Measurements from ENCODE around the gene ANO2.

DNA sequence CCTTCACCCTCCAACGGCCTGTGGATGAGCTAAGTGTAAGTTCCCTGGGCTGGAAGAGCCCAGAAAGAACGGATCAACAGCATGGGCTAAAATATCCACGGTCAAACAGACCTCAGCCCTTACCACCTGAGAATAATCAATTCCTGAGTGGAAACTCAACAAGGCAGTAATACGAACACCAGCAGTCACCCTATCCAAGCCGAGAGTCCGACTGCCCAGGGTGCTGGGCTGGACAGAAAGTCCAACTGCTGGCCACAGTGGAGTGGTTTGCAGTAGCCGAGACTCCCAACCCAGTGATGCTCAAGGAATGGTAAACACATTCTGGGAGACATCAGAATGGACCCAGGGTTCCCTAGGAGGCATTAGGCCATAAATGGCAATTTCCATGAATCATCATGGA, 36.8 kb downstream of the ANO2 start:
- TF ChIP-seq, protein P1, sequence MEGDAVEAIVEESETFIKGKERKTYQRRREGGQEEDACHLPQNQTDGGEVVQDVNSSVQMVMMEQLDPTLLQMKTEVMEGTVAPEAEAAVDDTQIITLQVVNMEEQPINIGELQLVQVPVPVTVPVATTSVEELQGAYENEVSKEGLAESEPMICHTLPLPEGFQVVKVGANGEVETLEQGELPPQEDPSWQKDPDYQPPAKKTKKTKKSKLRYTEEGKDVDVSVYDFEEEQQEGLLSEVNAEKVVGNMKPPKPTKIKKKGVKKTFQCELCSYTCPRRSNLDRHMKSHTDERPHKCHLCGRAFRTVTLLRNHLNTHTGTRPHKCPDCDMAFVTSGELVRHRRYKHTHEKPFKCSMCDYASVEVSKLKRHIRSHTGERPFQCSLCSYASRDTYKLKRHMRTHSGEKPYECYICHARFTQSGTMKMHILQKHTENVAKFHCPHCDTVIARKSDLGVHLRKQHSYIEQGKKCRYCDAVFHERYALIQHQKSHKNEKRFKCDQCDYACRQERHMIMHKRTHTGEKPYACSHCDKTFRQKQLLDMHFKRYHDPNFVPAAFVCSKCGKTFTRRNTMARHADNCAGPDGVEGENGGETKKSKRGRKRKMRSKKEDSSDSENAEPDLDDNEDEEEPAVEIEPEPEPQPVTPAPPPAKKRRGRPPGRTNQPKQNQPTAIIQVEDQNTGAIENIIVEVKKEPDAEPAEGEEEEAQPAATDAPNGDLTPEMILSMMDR (conservative IDR thresholded peaks at IDR 0.05; ENCODE audit: low read depth, low read length) = no peak
- TF ChIP-seq EZH2phosphoT487 (IDR thresholded peaks at IDR 0.05; ENCODE audit: borderline replicate concordance, low read length) (no peak), EZH2 (IDR thresholded peaks at IDR 0.05; ENCODE audit: low read length, unreplicated experiment) (no peak)
